Stimulated activated CD8-positive, alpha-beta memory T cell treated with anti-CD3 and anti-CD28 coated beads, Interleukin-15, amount 100 ng/mL, for 4 hours (primary cell): ENCODE measurements around the gene COX6B2.
"Not testable (repeated sequence)": the region's sequence is repeated elsewhere in the genome, so short reads cannot be mapped to it uniquely, and the experiment has no call there.

ENCODE experiments used
- DNase-seq, 2 donors: peaks; one replicate each; pipeline ENCODE4 v3.0.0-alpha.2; 2020; ENCODE audit warnings: low read depth in 2 of 2

The COX6B2 gene

GRCh38 chr19:55341595-55342531, 12.7 kb downstream of the COX6B2 start:
- DNase-seq, result no peak

- DNase-seq, result peak in 1 of 2 donors; percentile 18
Measured at GRCh38 chr19:55341171-55341588, 13.3 kb downstream of the COX6B2 start.

GRCh38 chr19:55340784-55341147, 13.8 kb downstream of the COX6B2 start:
- no peak for DNase-seq

GRCh38 chr19:55339889-55340783, 14.4 kb downstream of the COX6B2 start:
- DNase-seq, result no peak

- DNase-seq, result peak; percentile 100
Measured at GRCh38 chr19:55339105-55339888, 15.2 kb downstream of the COX6B2 start, which contains the start of gene KMT5C. Gene KMT5C (plus strand): TSS chr19:55339876. CDS start chr19:55341937, 2,061 bp downstream.

GRCh38 chr19:55336101-55336500, 18.4 kb downstream of the COX6B2 start:
- DNase-seq, result no peak

- DNase-seq, result no peak
Measured at GRCh38 chr19:55333870-55334269, 20.6 kb downstream of the COX6B2 start.

GRCh38 chr19:55329791-55330190, 24.7 kb downstream of the COX6B2 start:
- not testable (repeated sequence) for DNase-seq

GRCh38 chr19:55328774-55329318, 25.7 kb downstream of the COX6B2 start:
- not testable (repeated sequence) for DNase-seq

- no peak for DNase-seq
Measured at GRCh38 chr19:55325172-55325571, 29.3 kb downstream of the COX6B2 start, which contains the start of gene TMEM150B. Gene TMEM150B (minus strand): TSS chr19:55325341. CDS start chr19:55321036, 4,305 bp downstream.

GRCh38 chr19:55324662-55325061, 29.9 kb downstream of the COX6B2 start:
- DNase-seq, result no peak

- no peak for DNase-seq
Measured at GRCh38 chr19:55322204-55322885, 32.2 kb downstream of the COX6B2 start.

- no peak for DNase-seq
Measured at GRCh38 chr19:55321466-55322137, 32.9 kb downstream of the COX6B2 start.

- DNase-seq, result no peak
Measured at GRCh38 chr19:55320844-55321419, 33.6 kb downstream of the COX6B2 start.

- DNase-seq, result no peak
Measured at GRCh38 chr19:55319785-55320184, 34.7 kb downstream of the COX6B2 start.

- no peak for DNase-seq
Measured at GRCh38 chr19:55316646-55317045, 37.9 kb downstream of the COX6B2 start.

GRCh38 chr19:55315956-55316525, 38.5 kb downstream of the COX6B2 start:
- no peak for DNase-seq

- no peak for DNase-seq
Measured at GRCh38 chr19:55314396-55314795, 40.1 kb downstream of the COX6B2 start.
